ENCODE data around the gene SMIM10.
"Not testable (repeated sequence)": the region's sequence is repeated elsewhere in the genome, so short reads cannot be mapped to it uniquely, and the experiment has no call there.

SMIM10 gene

GRCh38 chrX:134990801-134991481, at the start of gene SMIM10:
Gene SMIM10 (plus strand): TSS chrX:134990991. CDS start chrX:134991096, 105 bp downstream.
- DNase-seq = peak; percentile 3 to 19

- DNase-seq = not testable (repeated sequence)
These were observed 44.4 kb upstream of the SMIM10 start for GRCh38 chrX:134946364-134946763.

GRCh38 chrX:134948333-134949241, 42.2 kb upstream of the SMIM10 start:
- DNase-seq = no peak

GRCh38 chrX:134949271-134949670, 41.5 kb upstream of the SMIM10 start:
- DNase-seq = no peak

GRCh38 chrX:134957836-134958235, 33.0 kb upstream of the SMIM10 start:
- DNase-seq = no peak

GRCh38 chrX:134960366-134960765, 30.4 kb upstream of the SMIM10 start:
- DNase-seq = not testable (repeated sequence)

GRCh38 chrX:134963041-134963440, 27.8 kb upstream of the SMIM10 start:
- no peak for DNase-seq

- no peak for DNase-seq
These were observed 21.1 kb upstream of the SMIM10 start for GRCh38 chrX:134969726-134970125.

- DNase-seq = no peak
These were observed 18.9 kb upstream of the SMIM10 start for GRCh38 chrX:134971926-134972325.

GRCh38 chrX:134975516-134975915, 15.3 kb upstream of the SMIM10 start:
- DNase-seq = no peak

GRCh38 chrX:134981910-134982309, 8.9 kb upstream of the SMIM10 start:
- no peak for DNase-seq

GRCh38 chrX:134982748-134983147, 8.0 kb upstream of the SMIM10 start:
- DNase-seq = no peak

- no peak for DNase-seq
These were observed 5.3 kb upstream of the SMIM10 start for GRCh38 chrX:134985479-134985878.

- DNase-seq = no peak
These were observed 353 bp upstream of the SMIM10 start for GRCh38 chrX:134990475-134990800.

GRCh38 chrX:134997646-134998045, 6.9 kb downstream of the SMIM10 start:
- DNase-seq = no peak

- no peak for DNase-seq
These were observed 7.5 kb downstream of the SMIM10 start for GRCh38 chrX:134998246-134998645.

- DNase-seq = no peak
These were observed 8.7 kb downstream of the SMIM10 start for GRCh38 chrX:134999469-134999868.

- no peak for DNase-seq
These were observed 9.7 kb downstream of the SMIM10 start for GRCh38 chrX:135000516-135000915.

GRCh38 chrX:135003876-135004623, 13.3 kb downstream of the SMIM10 start:
- peak; percentile 82 to 87 for DNase-seq

- DNase-seq = no peak
These were observed 15.4 kb downstream of the SMIM10 start for GRCh38 chrX:135006187-135006586.

- no peak for DNase-seq
These were observed 18.3 kb downstream of the SMIM10 start for GRCh38 chrX:135009057-135009610.

GRCh38 chrX:135009838-135010237, 19.0 kb downstream of the SMIM10 start:
- no peak for DNase-seq

GRCh38 chrX:135010921-135011320, 20.1 kb downstream of the SMIM10 start:
- no peak for DNase-seq
